ENCODE data around the gene ZNF500. TPM values are rescaled to one million over a fixed set of nuclear protein-coding genes. Genes with fewer than 3 reads are reported as not detected.

ZNF500 gene
- total RNA-seq, 1 experiment from 2014 or later: 8.1 TPM

DNA sequence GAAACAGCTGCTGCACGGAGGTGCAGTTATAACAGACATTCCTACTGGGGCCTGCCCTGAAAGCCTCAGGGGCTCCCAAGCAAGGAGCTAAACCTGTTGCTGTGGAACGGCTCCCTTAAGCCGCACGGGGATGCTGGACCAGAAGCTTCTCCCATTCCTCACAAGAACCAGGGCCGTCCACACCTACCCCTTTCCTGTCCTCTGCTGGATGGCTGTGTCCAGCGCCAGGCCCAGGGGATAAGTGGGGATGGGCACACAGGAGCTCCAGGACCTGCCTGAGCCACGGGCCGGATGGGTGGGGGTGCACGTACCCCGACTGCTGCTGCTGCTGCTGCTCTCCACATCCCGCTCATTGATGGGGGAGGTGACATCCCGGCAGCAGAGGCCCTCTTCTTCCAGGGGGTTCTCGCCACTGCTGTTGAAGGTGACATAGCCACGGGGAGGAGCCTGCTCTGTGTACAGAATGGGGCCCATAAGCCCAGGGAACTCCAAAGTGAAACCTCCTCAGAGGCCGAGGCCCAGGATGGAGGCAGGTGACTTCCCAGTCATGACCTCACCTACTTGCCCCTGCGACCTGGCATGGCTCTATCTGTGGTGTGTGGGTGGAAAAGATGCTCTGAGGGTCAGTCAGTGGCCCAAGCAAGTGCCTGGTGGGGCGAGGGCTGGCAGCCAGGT is 65.0 kb downstream of the ZNF500 start:
- DNase-seq (ENCODE audit: low read depth, low spot score): no peak
- in situ Hi-C loops (cut with HindIII; ENCODE audit: low pct_unique_long_range_greater_than_20kb, low sequenced_read_pairs): no loop called here

DNA sequence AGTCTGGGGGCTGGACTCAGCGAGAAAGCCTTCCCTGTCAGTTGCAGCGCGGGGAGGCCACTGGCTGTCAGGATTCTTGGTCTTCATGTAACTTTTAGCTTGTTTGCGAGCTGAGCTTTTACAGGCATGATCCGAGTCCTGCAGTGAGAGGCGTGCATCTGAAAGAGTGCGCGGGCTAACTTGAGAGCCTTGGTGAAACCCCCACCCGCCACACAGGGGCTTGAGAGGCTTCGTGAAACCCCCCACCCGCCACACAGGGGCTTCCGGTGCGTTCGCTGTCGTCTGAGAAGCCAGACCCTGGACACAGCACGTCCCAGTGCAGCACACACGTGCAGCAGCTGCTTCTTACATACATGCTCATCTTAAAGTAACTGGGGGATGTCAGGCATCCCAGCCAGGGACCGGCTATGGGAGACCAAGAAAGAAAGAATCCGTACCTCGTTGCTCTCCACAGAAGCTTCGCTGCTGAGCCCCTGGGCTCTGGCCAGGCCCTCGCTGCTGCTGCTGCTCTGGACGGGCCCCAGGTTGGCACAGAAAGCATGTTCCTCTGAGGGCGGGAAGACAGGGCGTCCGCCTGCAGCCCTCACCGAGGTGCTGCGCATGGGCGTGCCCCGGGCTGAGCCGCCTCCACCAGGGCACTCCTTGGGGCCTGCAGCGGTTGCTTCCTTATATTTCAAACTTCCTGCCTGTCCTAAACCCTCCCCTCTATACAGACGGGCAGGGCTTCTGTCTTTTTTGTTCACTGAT is 65.8 kb downstream of the ZNF500 start:
- no peak for DNase-seq (ENCODE audit: low read depth, low spot score)
- in situ Hi-C loops (cut with HindIII; ENCODE audit: low pct_unique_long_range_greater_than_20kb, low sequenced_read_pairs): no loop called here

DNA sequence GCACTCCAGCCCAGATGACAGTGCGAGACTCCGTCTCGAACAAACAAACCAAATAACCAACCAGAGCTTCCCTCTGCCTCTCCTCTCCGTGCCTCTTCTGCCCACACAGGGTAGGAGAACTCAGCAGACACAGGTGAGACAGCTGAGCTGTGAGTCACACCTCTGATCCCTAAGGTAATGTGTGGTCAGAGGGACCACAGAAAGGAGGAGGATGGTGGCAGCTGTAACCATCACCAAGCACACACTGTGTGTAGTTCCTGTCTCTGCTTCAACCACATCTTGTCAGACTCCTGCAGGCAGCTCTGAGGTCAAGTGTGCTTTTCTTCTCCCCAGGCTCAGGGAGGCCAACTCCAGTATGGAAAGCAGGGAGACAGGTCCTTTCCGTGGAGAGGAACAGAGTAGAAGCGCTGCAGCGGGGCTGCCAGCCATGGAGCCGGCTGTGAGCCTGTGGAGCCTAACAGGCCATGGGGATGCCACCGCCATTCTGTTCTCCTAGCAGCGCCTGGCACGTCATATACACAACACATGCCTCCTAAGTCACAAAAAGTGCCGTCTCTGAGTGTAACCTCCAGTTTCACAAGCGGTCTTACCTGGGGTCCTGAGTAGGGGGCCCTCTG is 66.5 kb downstream of the ZNF500 start:
- in situ Hi-C loops (cut with HindIII; ENCODE audit: low pct_unique_long_range_greater_than_20kb, low sequenced_read_pairs): no loop called here
- DNase-seq (ENCODE audit: low read depth, low spot score): no peak

DNA sequence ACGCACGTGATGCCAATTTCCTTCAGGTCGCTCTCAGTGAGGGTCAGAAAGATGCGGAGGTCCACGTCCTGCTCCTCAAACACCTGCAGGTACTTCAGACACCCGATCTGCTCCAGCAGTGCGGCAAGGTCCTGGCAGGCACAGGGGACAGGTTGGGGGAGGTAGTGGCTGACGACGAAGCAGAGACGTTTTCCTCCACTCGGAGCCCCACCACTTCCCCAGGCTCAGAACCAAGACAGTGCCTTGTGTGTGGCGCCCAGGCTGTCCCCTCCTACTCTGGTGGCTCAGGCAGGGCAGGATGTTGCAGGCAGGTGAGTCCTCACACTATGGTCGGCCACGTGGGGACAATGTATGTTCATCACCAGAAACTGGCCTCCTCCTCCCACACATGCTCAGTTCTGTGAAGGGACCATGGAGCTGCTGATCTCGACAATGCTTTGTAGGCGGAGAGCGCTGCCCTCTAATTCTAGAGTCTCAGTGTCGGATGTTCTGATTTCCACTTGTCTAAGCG is 67.9 kb downstream of the ZNF500 start:
- DNase-seq (ENCODE audit: low read depth, low spot score): no peak
- in situ Hi-C loops (cut with HindIII; ENCODE audit: low pct_unique_long_range_greater_than_20kb, low sequenced_read_pairs): no loop called here

DNA sequence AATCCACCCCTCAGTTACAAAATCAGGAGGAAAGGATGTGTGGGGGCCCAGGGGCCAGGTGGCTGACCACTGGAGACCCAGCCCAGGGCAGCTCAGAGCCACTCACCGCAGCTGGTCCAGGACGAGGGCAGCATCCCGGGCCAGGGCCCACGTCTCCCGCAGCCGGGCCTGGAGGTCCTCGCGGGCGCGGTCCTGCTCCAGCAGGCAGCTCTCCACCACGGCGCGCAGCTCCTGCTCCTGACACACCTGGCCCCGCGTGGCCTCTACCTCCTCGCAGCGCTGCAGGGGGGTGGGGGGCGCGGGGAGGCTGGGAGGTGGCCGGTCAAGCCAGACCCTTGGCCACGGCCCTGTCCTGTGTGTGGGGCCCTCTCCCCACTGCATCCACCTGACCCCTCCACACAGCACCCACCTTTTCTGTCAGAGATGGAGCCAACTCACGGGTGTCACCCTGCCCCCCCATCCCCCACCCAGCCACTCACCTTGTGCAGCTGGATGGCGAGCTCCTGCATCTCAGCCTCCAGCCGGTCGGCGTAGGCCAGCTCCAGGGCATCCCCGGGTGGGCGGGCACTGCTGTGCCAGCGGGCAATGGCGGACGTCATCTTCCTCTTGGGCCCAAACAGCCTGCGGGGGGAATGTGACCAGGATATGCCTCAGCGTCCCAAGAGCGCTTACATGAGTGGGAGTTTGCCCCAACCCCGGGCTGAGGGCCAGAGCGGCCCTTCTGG is 68.5 kb downstream of the ZNF500 start:
- in situ Hi-C loops (cut with HindIII; ENCODE audit: low pct_unique_long_range_greater_than_20kb, low sequenced_read_pairs): no loop called here
- no peak for DNase-seq (ENCODE audit: low read depth, low spot score)

Small RNA genes lying within 50 kb of the gene (small RNA-seq; reads per million reads assigned to genes)
- gene RF00017: 0 reads per million in 2 experiments

Other genes with a start within 250 kb of the ZNF500 start
- gene CDIP1, start 228.4 kb downstream of the ZNF500 start, total RNA-seq (2014; rRNA removed; shearing (Covaris generic)): 8.7 and 9.4 TPM in 2 replicates
- gene C16orf96, start 210.8 kb downstream of the ZNF500 start, total RNA-seq (2014; rRNA removed; shearing (Covaris generic)): not detected in 2 replicates
- 13.1 and 14.5 TPM in 2 replicates for gene UBALD1, start 152.3 kb downstream of the ZNF500 start, total RNA-seq (2014; rRNA removed; shearing (Covaris generic))
- 11.3 and 13.3 TPM in 2 replicates for gene MGRN1, start 142.3 kb downstream of the ZNF500 start, total RNA-seq (2014; rRNA removed; shearing (Covaris generic))
- 27.6 and 28.8 TPM in 2 replicates for gene NUDT16L1, start 73.6 kb downstream of the ZNF500 start, total RNA-seq (2014; rRNA removed; shearing (Covaris generic))
- 7.2 and 8.7 TPM in 2 replicates for gene ANKS3, start 32.9 kb downstream of the ZNF500 start, total RNA-seq (2014; rRNA removed; shearing (Covaris generic))
- gene DNAAF8, start 32.6 kb downstream of the ZNF500 start, total RNA-seq (2014; rRNA removed; shearing (Covaris generic)): 0.11 and 0.19 TPM in 2 replicates
- gene SEPTIN12, start 21.2 kb upstream of the ZNF500 start, total RNA-seq (2014; rRNA removed; shearing (Covaris generic)): not detected in 2 replicates
- gene SMIM22, start 28.2 kb upstream of the ZNF500 start, total RNA-seq (2014; rRNA removed; shearing (Covaris generic)): not detected in 2 replicates
- 2.5 and 2.9 TPM in 2 replicates for gene ROGDI, start 35.5 kb upstream of the ZNF500 start, total RNA-seq (2014; rRNA removed; shearing (Covaris generic))
- gene GLYR1, start 80.1 kb upstream of the ZNF500 start, total RNA-seq (2014; rRNA removed; shearing (Covaris generic)): 27.9 and 36.3 TPM in 2 replicates
- gene UBN1, start 80.3 kb upstream of the ZNF500 start, total RNA-seq (2014; rRNA removed; shearing (Covaris generic)): 14.1 and 14.5 TPM in 2 replicates
- gene PPL, start 170.0 kb upstream of the ZNF500 start, total RNA-seq (2014; rRNA removed; shearing (Covaris generic)): 0.03 and 0.11 TPM in 2 replicates
- 0.21 and 0.24 TPM in 2 replicates for gene SEC14L5, start 191.2 kb upstream of the ZNF500 start, total RNA-seq (2014; rRNA removed; shearing (Covaris generic))